ENCODE data around the gene ATM.

Gene ATM

GRCh38 chr11:108220721-108221336, 2.0 kb upstream of the ATM start:
- H3K4me3 ChIP-seq (ENCODE audit: low read depth, low read length) = peak overlapping the region; percentile 88
- DNase-seq (ENCODE audit: low read depth) = no peak
- TF ChIP-seq CTCF (IDR thresholded peaks at IDR 0.05; ENCODE audit: low read depth, low read length, missing control alignments) = peak; percentile 29

GRCh38 chr11:108221371-108221770, 1.5 kb upstream of the ATM start:
- peak overlapping the region; percentile 88 for H3K4me3 ChIP-seq (ENCODE audit: low read depth, low read length)
- no peak for TF ChIP-seq CTCF (IDR thresholded peaks at IDR 0.05; ENCODE audit: low read depth, low read length, missing control alignments)
- no peak for DNase-seq (ENCODE audit: low read depth)

GRCh38 chr11:108221911-108222573, 825 bp upstream of the ATM start:
- DNase-seq (ENCODE audit: low read depth) = no peak
- H3K4me3 ChIP-seq (ENCODE audit: low read depth, low read length) = peak overlapping the region; percentile 88
- no peak for TF ChIP-seq CTCF (IDR thresholded peaks at IDR 0.05; ENCODE audit: low read depth, low read length, missing control alignments)

GRCh38 chr11:108223348-108224149, 682 bp downstream of the ATM start:
- H3K4me3 ChIP-seq (ENCODE audit: low read depth, low read length) = peak overlapping the region; percentile 88
- no peak for TF ChIP-seq CTCF (IDR thresholded peaks at IDR 0.05; ENCODE audit: low read depth, low read length, missing control alignments)
- DNase-seq (ENCODE audit: low read depth) = peak; percentile 65

- no peak for TF ChIP-seq CTCF (IDR thresholded peaks at IDR 0.05; ENCODE audit: low read depth, low read length, missing control alignments)
- DNase-seq (ENCODE audit: low read depth) = no peak
These were observed 1.5 kb downstream of the ATM start for GRCh38 chr11:108224366-108224765.

DNA sequence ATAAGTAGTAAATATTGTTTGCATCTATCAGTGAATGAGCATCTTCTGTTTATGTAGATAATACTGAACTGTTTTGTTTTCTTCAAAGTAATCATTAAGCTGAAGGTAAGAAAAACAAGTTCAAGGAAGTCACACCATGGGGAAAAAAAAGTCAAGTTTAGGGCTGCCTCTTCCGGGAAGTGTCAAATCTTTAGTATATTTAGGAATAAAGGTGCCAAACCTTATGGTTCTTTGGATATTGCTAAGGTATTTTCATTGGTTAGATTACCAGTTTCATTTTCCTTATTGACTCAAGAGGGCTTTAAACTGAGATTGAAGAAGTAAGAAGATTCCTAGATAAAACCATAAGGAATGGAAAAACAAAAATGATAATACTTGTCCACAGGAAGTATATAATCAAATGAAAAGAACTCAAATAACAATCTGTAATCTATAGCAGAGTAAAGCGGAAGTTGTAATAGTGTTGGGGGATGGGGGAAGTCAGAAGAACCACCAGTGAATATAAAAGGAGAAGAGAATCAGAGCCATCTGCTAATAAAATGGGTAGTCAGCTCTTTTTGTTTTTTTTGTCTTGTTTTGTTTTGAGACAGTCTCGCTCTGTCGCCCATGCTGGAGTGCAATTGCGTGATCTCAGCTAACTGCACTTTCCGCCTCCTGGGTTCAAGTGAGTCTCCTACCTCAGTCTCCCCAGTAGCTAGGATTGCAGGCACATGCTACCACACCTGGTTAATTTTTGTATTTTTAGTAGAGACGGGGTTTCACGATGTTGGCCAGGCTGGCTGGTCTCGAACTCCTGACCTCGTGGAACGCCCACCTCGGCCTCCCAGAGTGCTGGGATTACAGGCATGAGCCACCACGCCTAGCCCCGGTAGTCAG, 2.3 kb downstream of the ATM start:
- DNase-seq (ENCODE audit: low read depth) = peak; percentile 49
- peak overlapping the region; percentile 88 for H3K4me3 ChIP-seq (ENCODE audit: low read depth, low read length)
- no peak for TF ChIP-seq CTCF (IDR thresholded peaks at IDR 0.05; ENCODE audit: low read depth, low read length, missing control alignments)

More at GRCh38 chr11:108224366-108224765, 1.5 kb downstream of the ATM start:
- peak overlapping the region; percentile 88 for H3K4me3 ChIP-seq (ENCODE audit: low read depth, low read length)
